Astrocyte of the cerebellum (primary cell): Measurements from ENCODE around the gene SP140.

ENCODE experiments used
- DNase-seq: peaks from one replicate; pipeline ENCODE4 v3.0.0-alpha.2; 2011; ENCODE audit warnings: low read depth
- H3K4me3 ChIP-seq: 2 replicates; pipeline ENCODE4 v1.5.1; 2011; ENCODE audit warnings: mild to moderate bottlenecking, low read depth, low read length, moderate library complexity
- CTCF ChIP-seq: IDR thresholded peaks from 2 replicates; pipeline ENCODE4 v1.5.1; 2012; ENCODE audit warnings: low read length, low read depth, moderate library complexity, mild to moderate bottlenecking; ENCODE audit errors: missing control alignments
- in situ Hi-C: cut with HindIII; loops from 2 replicates; pipeline ENCODE4 v1.10.0; 2017; ENCODE audit warnings: low sequenced_read_pairs

The SP140 gene

GRCh38 chr2:230312638-230313037, 87.1 kb downstream of the SP140 start:
- TF ChIP-seq CTCF: no peak
- H3K4me3 ChIP-seq: no peak overlapping the region
- in situ Hi-C loops: no loop called here
- no peak for DNase-seq

GRCh38 chr2:230317366-230317765, 91.8 kb downstream of the SP140 start:
- no peak for TF ChIP-seq CTCF
- no peak overlapping the region for H3K4me3 ChIP-seq
- in situ Hi-C loops: no loop called here
- no peak for DNase-seq

- no peak for TF ChIP-seq CTCF
- H3K4me3 ChIP-seq: no peak overlapping the region
- DNase-seq: no peak
- in situ Hi-C loops: no loop called here
Observed at GRCh38 chr2:230318190-230319121, 92.9 kb downstream of the SP140 start.

GRCh38 chr2:230319211-230319862, 93.8 kb downstream of the SP140 start:
- TF ChIP-seq CTCF: no peak

GRCh38 chr2:230321031-230321430, 95.5 kb downstream of the SP140 start:
- in situ Hi-C loops: no loop called here
- TF ChIP-seq CTCF: no peak
- DNase-seq: no peak
- H3K4me3 ChIP-seq: no peak overlapping the region

More at GRCh38 chr2:230319211-230319862, 93.8 kb downstream of the SP140 start:
- no peak overlapping the region for H3K4me3 ChIP-seq
- DNase-seq: no peak
- in situ Hi-C loops: no loop called here

GRCh38 chr2:230322561-230323384, 97.2 kb downstream of the SP140 start:
- H3K4me3 ChIP-seq: no peak overlapping the region
- in situ Hi-C loops: no loop called here
- no peak for DNase-seq
- TF ChIP-seq CTCF: no peak
